RWPE2 (cell line): ENCODE measurements around the gene CEP250.
"Not testable (repeated sequence)": the region's sequence is repeated elsewhere in the genome, so short reads cannot be mapped to it uniquely, and the experiment has no call there.

ENCODE experiments used
- ATAC-seq: fragments of 200-7000 bp; cut with Tn5 transposase; 3 replicates; pipeline ENCODE4 v1.9.1; 2021; ENCODE audit warnings: low read depth
- DNase-seq: peaks from one replicate; pipeline ENCODE4 v3.0.0-alpha.2; 2020; ENCODE audit warnings: low spot score
- H3K27ac ChIP-seq: fragments of 450-650 bp; 2 replicates; pipeline ENCODE4 v1.5.1; 2017; ENCODE audit warnings: mild to moderate bottlenecking; ENCODE audit not compliant: poor library complexity, severe bottlenecking
- H3K27me3 ChIP-seq: fragments of 250-450 bp; sonication (Bioruptor Pico); 2 replicates; pipeline ENCODE4 v1.5.1; 2021; ENCODE audit warnings: mild to moderate bottlenecking, moderate library complexity; ENCODE audit not compliant: insufficient read depth, poor library complexity, severe bottlenecking
- H3K36me3 ChIP-seq: fragments of 250-450 bp; sonication (Bioruptor Pico); 2 replicates; pipeline ENCODE4 v1.5.1; 2020; ENCODE audit warnings: low read depth, mild to moderate bottlenecking, moderate library complexity
- H3K4me1 ChIP-seq: fragments of 250-450 bp; sonication (Bioruptor Pico); 2 replicates; pipeline ENCODE4 v1.5.1; 2021; ENCODE audit warnings: mild to moderate bottlenecking, moderate library complexity; ENCODE audit not compliant: insufficient read depth, poor library complexity, severe bottlenecking
- H3K4me3 ChIP-seq: fragments of 250-450 bp; sonication (Bioruptor Pico); 2 replicates; pipeline ENCODE4 v1.5.1; 2021; ENCODE audit warnings: mild to moderate bottlenecking, moderate library complexity; ENCODE audit not compliant: severe bottlenecking
- H3K9me3 ChIP-seq: fragments of 250-450 bp; sonication (Bioruptor Pico); 2 replicates; pipeline ENCODE4 v1.5.1; 2021; ENCODE audit warnings: mild to moderate bottlenecking, moderate library complexity; ENCODE audit not compliant: severe bottlenecking
- TF ChIP-seq, protein P1 (sequence below): fragments of 450-650 bp; IDR thresholded peaks from one replicate; pipeline ENCODE4 v1.5.1; 2017; ENCODE audit warnings: mild to moderate bottlenecking, moderate library complexity; ENCODE audit not compliant: poor library complexity, severe bottlenecking

Gene CEP250

GRCh38 chr20:35544436-35544835, 89.0 kb downstream of the CEP250 start:
- H3K9me3 ChIP-seq, result no peaks in the 10 kb centered on the region
- DNase-seq (no peak), ATAC-seq (no peak)
- H3K4me3 ChIP-seq, result no peak overlapping the region
- no peak overlapping the region for H3K27ac ChIP-seq
- H3K27me3 ChIP-seq, result no peaks in the 10 kb centered on the region
- H3K4me1 ChIP-seq, result peaks cover 5% of the 10 kb centered on the region
- TF ChIP-seq, protein P1, sequence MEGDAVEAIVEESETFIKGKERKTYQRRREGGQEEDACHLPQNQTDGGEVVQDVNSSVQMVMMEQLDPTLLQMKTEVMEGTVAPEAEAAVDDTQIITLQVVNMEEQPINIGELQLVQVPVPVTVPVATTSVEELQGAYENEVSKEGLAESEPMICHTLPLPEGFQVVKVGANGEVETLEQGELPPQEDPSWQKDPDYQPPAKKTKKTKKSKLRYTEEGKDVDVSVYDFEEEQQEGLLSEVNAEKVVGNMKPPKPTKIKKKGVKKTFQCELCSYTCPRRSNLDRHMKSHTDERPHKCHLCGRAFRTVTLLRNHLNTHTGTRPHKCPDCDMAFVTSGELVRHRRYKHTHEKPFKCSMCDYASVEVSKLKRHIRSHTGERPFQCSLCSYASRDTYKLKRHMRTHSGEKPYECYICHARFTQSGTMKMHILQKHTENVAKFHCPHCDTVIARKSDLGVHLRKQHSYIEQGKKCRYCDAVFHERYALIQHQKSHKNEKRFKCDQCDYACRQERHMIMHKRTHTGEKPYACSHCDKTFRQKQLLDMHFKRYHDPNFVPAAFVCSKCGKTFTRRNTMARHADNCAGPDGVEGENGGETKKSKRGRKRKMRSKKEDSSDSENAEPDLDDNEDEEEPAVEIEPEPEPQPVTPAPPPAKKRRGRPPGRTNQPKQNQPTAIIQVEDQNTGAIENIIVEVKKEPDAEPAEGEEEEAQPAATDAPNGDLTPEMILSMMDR, result no peak
- peaks cover 65% of the 10 kb centered on the region for H3K36me3 ChIP-seq

DNA sequence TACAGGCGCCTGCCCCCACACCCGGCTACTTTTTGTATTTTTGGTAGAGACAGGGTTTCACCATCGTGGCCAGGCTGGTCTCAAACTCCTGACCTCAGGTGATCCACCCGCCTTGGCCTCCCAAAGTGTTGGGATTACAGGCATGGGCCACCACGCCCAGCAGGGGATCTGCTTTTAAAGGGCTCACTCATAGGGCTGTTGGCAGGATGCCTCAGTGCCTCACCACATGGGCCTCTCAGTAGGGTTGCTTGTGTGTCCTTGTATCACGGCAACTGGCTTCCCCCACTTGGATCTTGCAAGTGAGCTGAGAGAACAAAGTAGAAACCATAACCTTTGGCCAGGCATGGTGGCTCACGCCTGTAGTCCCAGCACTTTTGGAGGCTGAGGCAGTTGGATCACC, 89.5 kb downstream of the CEP250 start:
- not testable (repeated sequence) for ATAC-seq
- H3K36me3 ChIP-seq, result peaks cover 70% of the 10 kb centered on the region

GRCh38 chr20:35546127-35546526, 90.7 kb downstream of the CEP250 start:
- ATAC-seq (no peak), DNase-seq (no peak)
- peaks cover 3% of the 10 kb centered on the region for H3K4me1 ChIP-seq
- H3K4me3 ChIP-seq, result no peak overlapping the region
- no peak overlapping the region for H3K27ac ChIP-seq
- TF ChIP-seq, protein P1, result no peak
- peaks cover 82% of the 10 kb centered on the region for H3K36me3 ChIP-seq
- no peaks in the 10 kb centered on the region for H3K9me3 ChIP-seq
- no peaks in the 10 kb centered on the region for H3K27me3 ChIP-seq

More for the DNA sequence above, 89.5 kb downstream of the CEP250 start:
- not testable (repeated sequence) for H3K27me3 ChIP-seq, DNase-seq, H3K4me1 ChIP-seq, H3K27ac ChIP-seq, H3K4me3 ChIP-seq, H3K9me3 ChIP-seq

DNA sequence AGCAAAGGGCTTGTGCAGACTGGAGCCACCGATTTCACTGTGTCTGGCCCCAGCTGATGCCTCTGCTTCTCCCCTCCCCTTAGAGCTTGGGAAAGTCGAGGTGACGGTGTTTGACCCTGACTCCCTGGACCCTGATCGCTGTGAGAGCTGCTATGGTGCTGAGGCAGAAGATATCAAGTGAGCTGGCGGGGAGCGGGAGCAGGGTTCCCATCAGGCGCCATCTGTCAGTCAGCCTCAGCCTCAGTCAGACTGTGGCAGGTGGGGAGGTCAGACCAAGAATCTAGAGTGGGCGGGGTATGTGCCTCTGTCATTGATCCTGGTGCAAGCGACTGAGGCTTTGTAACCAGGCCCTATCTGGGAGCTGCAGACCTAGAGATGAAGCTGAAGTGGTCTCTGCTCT, 91.9 kb downstream of the CEP250 start:
- TF ChIP-seq, protein P1, result no peak
- H3K4me3 ChIP-seq, result no peak overlapping the region
- H3K9me3 ChIP-seq, result no peaks in the 10 kb centered on the region
- DNase-seq (no peak), ATAC-seq (no peak)
- peaks cover 94% of the 10 kb centered on the region for H3K36me3 ChIP-seq
- H3K27ac ChIP-seq, result no peak overlapping the region
- H3K27me3 ChIP-seq, result no peaks in the 10 kb centered on the region
- H3K4me1 ChIP-seq, result no peaks in the 10 kb centered on the region

DNA sequence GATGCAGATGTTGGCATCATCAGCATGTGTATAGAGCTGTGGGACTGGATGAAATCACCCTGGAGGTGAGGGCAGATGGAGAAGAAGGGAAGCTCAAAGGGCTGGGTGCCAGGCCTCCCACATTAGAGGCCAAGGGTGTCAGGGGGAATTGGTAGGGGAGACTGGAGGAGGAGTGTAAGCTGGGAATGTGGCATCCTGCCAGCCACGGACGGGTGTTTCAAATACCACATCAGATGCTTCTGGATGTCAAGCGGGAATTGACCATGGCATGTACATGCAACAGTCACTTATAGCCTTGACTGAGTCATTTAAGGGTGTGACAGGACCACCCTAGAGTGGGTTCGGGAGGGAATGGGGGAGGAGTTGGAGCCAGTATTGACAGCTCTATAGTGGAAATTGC, 96.1 kb downstream of the CEP250 start:
- Histone ChIP-seq H3K27me3 (no peaks in the 10 kb centered on the region), H3K4me1 (no peaks in the 10 kb centered on the region), H3K36me3 (peaks cover 93% of the 10 kb centered on the region), H3K27ac (no peak overlapping the region), H3K9me3 (no peaks in the 10 kb centered on the region), H3K4me3 (no peak overlapping the region)
- TF ChIP-seq, protein P1, result no peak
- ATAC-seq, result no peak
- DNase-seq, result no peak
